GM20000 (cell line): ENCODE results near the gene SPATA24.
"Not testable (repeated sequence)": the region's sequence is repeated elsewhere in the genome, so short reads cannot be mapped to it uniquely, and the experiment has no call there.

Experiments used
- DNase-seq: peaks from one replicate; pipeline ENCODE4 v3.0.0; 2012; ENCODE audit warnings: low spot score
- TF ChIP-seq, protein P1 (sequence below): IDR thresholded peaks from 2 replicates; pipeline ENCODE4 v1.5.1; 2012; ENCODE audit warnings: mild to moderate bottlenecking, control low read depth; ENCODE audit errors: extremely low read depth, missing control alignments

SPATA24 gene

DNA sequence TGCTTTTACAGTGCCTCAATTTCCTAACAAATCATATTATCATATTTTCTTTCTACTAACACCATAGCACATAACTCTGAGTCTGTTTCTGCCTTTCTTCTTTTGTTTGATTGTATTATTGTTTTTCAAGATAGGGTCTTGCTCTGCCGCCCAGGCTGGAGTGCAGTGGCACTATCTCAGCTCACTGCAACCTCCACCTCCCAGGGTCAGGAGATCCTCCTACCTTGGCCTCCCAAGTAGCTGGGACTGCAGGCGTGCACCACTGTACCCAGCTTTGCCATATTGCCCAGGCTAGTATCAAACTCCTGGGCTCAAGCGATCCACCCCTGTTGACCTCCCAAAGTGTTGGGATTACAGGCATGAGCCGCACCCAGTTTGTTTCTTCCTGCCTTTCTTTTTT, 43.5 kb downstream of the SPATA24 start:
- TF ChIP-seq, protein P1, sequence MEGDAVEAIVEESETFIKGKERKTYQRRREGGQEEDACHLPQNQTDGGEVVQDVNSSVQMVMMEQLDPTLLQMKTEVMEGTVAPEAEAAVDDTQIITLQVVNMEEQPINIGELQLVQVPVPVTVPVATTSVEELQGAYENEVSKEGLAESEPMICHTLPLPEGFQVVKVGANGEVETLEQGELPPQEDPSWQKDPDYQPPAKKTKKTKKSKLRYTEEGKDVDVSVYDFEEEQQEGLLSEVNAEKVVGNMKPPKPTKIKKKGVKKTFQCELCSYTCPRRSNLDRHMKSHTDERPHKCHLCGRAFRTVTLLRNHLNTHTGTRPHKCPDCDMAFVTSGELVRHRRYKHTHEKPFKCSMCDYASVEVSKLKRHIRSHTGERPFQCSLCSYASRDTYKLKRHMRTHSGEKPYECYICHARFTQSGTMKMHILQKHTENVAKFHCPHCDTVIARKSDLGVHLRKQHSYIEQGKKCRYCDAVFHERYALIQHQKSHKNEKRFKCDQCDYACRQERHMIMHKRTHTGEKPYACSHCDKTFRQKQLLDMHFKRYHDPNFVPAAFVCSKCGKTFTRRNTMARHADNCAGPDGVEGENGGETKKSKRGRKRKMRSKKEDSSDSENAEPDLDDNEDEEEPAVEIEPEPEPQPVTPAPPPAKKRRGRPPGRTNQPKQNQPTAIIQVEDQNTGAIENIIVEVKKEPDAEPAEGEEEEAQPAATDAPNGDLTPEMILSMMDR: no peak
- no peak for DNase-seq

DNA sequence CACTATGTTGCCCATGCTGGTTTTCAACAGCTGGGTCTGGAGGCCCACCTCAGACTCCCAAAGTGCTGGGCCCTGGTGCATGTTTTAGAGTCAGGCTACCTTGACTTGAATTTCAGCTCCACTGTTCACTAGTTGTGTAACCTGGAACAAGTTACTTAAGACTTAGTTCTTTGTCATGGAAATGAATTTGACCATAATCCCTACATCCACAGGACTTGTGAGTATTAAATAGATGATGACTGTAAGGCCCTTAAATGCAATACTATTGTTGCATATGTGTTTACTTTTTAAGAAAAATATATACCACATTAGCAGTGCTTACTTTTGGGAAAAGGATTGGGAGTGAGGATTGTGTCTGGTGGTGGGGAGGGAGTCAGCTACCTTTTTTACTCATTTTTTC, 45.8 kb downstream of the SPATA24 start:
- TF ChIP-seq, protein P1: no peak

DNA sequence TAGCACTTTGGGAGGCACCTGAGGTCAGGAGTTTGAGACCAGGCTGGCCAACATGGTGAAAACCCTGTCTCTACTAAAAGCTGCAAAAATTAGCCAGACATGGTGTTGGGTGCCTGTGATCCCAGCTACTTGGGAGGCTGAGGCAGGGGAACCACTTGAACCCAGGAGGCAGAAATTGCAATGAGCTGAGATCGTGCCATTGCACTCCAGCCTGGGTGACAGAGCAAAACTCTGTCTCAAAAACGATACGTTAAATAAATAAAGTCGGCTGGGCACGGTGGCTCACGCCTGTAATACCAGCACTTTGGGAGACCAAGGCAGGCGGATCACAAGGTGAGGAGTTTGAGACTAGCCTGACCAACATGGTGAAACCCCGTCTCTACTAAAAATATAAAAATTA, 48.0 kb downstream of the SPATA24 start:
- not testable (repeated sequence) for DNase-seq

More for the DNA sequence above, 45.8 kb downstream of the SPATA24 start:
- no peak for DNase-seq

DNA sequence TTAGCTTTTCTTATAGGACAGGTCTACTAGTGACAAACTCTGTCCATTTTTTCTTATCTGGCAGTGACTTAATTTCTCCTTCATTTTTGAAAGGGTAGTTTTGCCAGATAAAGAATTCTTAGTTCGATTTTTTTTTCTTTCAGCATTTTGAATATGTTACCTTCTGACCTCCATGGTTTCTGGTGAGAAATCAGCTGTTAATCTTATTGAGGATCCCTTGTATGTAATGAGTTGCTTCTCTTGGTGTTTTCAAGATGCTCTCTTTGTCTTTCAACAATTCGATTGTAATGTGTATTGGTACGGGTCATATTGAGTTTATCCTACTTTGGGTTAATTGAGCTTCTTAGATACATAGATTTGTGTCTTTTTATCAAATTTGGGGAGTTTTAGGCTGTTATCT, 49.7 kb downstream of the SPATA24 start:
- no peak for DNase-seq
- TF ChIP-seq, protein P1: no peak

DNA sequence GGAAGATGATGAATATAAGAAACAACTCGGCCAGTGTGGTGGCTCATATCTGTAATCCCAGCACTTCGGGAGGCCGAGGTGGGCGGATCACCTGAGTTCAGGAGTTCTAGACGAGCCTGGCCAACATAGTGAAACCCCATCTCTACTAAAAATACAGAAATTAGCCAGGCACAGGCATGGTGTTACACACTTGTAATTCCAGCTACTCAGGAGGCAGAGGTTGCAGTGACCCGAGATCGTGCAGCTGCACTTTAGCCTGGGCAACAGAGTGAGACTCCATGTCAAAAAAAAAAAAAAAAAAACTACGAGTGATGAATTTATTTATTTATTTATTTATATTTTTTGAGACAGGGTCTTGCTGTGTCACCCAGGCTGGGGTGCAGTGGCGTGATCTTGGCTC, 56.0 kb downstream of the SPATA24 start:
- not testable (repeated sequence) for DNase-seq
